ENCODE results near the gene ROCK1. TPM values are rescaled to one million over a fixed set of nuclear protein-coding genes. Genes with fewer than 3 reads are reported as not detected.

ROCK1 gene
- total and polyA plus RNA-seq, 4 donors = 32.6 to 147 (median 70.4) TPM

GRCh38 chr18:21093133-21093532 lies 18.5 kb downstream of the ROCK1 start:
- DNase-seq = no peak
- 79 to 80% methylated on average over 3 of the region's 3 CpGs for WGBS, 2 donors
- H3K4me3 ChIP-seq (ENCODE audit: low read length in 2 of 2) = no peak overlapping the region
- H3K9me3 ChIP-seq (ENCODE audit: control insufficient read depth, low read length) = no peaks in the 10 kb centered on the region
- no peaks in the 10 kb centered on the region for H3K27me3 ChIP-seq (ENCODE audit: control insufficient read depth in 1 of 2, insufficient read depth in 2 of 2, low read length in 1 of 2)
- no peak for ATAC-seq (ENCODE audit: low FRiP score)
- H3K27ac ChIP-seq (ENCODE audit: low read depth in 1 of 2, low read length in 2 of 2) = no peak overlapping the region
- no peaks in the 10 kb centered on the region for H3K36me3 ChIP-seq (ENCODE audit: control insufficient read depth in 1 of 2, insufficient read depth in 2 of 2, low read length in 1 of 2)
- H3K4me1 ChIP-seq (ENCODE audit: control insufficient read depth in 1 of 2, insufficient read depth in 2 of 2, low read length in 2 of 2) = peaks cover 4% of the 10 kb centered on the region in 2 donors
- intact Hi-C loops (cut with DNase I) = no loop called here

DNA sequence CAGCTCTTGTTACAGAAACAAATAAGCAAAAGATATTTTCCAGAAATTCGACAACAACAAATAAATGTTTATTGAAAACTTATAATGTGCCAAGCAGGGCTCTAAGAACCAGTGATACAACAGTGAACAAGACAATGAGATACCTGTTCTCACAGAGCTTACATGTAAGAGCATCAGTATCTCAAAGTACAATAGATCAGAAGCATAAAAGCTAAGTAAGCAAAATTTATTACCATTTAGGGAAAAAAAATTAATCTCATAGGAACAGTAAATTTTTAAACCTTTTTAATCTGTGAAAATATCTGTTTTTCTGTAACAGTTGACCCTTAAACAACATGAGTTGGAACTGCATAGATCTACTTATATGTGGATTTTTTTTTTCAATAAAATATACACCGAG lies 20.9 kb downstream of the ROCK1 start:
- 96 to 99% methylated on average over 2 of the region's 2 CpGs for WGBS, 2 donors
- Histone ChIP-seq H3K27ac (ENCODE audit: low read depth in 1 of 2, low read length in 2 of 2) (no peak overlapping the region), H3K27me3 (ENCODE audit: control insufficient read depth in 1 of 2, insufficient read depth in 2 of 2, low read length in 1 of 2) (no peaks in the 10 kb centered on the region), H3K4me3 (ENCODE audit: low read length in 2 of 2) (no peak overlapping the region), H3K9me3 (ENCODE audit: control insufficient read depth, low read length) (no peaks in the 10 kb centered on the region), H3K36me3 (ENCODE audit: control insufficient read depth in 1 of 2, insufficient read depth in 2 of 2, low read length in 1 of 2) (no peaks in the 10 kb centered on the region), H3K4me1 (ENCODE audit: control insufficient read depth in 1 of 2, insufficient read depth in 2 of 2, low read length in 2 of 2) (peaks cover 2 to 4% of the 10 kb centered on the region in 2 donors)
- DNase-seq = no peak
- no peak for ATAC-seq (ENCODE audit: low FRiP score)
- intact Hi-C loops (cut with DNase I) = no loop called here

DNA sequence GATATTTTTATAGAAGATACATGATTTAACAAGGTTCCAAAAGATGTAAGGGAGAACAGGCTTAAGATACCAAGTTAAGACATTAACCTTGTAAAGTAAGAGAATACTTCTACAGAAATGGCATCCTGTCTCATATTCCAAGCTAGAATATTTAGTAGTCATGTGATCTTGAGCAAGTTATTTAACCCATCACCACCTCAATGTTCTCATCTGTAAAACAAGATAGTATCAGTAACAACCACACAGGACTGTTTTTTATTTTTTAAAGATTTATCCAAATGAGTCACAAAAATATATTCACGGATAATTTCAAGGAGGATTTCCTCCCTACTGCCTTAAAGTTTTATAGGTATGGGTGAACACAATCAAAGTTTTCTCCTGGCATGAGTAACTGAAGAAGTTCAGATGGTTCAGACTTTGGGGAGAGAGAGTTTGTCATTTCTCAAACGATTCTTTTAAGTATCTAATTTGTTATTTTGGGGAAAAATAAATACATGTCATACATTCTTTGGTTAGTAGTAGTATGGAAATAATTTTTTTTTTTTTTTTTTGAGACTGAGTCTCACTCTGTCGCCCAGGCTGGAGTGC lies 25.9 kb downstream of the ROCK1 start:
- Histone ChIP-seq H3K27me3 (ENCODE audit: control insufficient read depth in 1 of 2, insufficient read depth in 2 of 2, low read length in 1 of 2) (no peaks in the 10 kb centered on the region), H3K4me3 (ENCODE audit: low read length in 2 of 2) (no peak overlapping the region), H3K36me3 (ENCODE audit: control insufficient read depth in 1 of 2, insufficient read depth in 2 of 2, low read length in 1 of 2) (no peaks in the 10 kb centered on the region), H3K9me3 (ENCODE audit: control insufficient read depth, low read length) (no peaks in the 10 kb centered on the region), H3K4me1 (ENCODE audit: control insufficient read depth in 1 of 2, insufficient read depth in 2 of 2, low read length in 2 of 2) (no peaks in the 10 kb centered on the region), H3K27ac (ENCODE audit: low read depth in 1 of 2, low read length in 2 of 2) (no peak overlapping the region)
- 43 to 45% methylated on average over 3 of the region's 3 CpGs for WGBS, 2 donors
- DNase-seq = no peak
- intact Hi-C loops (cut with DNase I) = no loop called here
- no peak for ATAC-seq (ENCODE audit: low FRiP score)

DNA sequence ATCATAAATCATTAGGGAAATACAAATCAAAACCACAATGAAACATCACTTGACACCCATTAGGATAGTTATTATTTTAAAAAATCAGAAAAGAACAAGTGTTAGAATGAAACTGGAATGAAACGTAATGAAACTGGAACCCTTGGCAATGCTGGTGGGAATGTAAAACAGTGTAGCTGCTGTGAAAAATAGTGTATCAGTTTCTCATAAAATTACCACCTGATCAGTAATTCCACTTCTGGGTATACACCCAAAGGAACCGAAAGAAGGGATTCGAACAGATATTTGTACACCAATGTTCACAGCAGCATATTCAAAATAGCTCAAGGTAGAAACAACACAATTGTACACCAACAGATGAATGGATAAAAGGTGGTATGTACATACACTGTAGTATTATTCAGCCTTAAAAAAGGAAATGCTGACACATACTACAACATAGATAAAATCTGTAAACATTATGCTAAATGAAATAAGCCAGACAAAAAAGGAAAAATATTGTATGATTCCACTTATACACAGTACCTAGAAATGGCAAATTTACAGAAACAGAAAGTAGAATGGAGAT lies 27.0 kb downstream of the ROCK1 start:
- ATAC-seq (ENCODE audit: low FRiP score) = no peak
- 89 to 91% methylated on average over 3 of the region's 3 CpGs for WGBS, 2 donors
- no peaks in the 10 kb centered on the region for H3K36me3 ChIP-seq (ENCODE audit: control insufficient read depth in 1 of 2, insufficient read depth in 2 of 2, low read length in 1 of 2)
- no peaks in the 10 kb centered on the region for H3K4me1 ChIP-seq (ENCODE audit: control insufficient read depth in 1 of 2, insufficient read depth in 2 of 2, low read length in 2 of 2)
- intact Hi-C loops (cut with DNase I) = no loop called here
- no peak for DNase-seq
- no peaks in the 10 kb centered on the region for H3K9me3 ChIP-seq (ENCODE audit: control insufficient read depth, low read length)
- H3K27me3 ChIP-seq (ENCODE audit: control insufficient read depth in 1 of 2, insufficient read depth in 2 of 2, low read length in 1 of 2) = no peaks in the 10 kb centered on the region
- H3K27ac ChIP-seq (ENCODE audit: low read depth in 1 of 2, low read length in 2 of 2) = no peak overlapping the region
- H3K4me3 ChIP-seq (ENCODE audit: low read length in 2 of 2) = no peak overlapping the region

DNA sequence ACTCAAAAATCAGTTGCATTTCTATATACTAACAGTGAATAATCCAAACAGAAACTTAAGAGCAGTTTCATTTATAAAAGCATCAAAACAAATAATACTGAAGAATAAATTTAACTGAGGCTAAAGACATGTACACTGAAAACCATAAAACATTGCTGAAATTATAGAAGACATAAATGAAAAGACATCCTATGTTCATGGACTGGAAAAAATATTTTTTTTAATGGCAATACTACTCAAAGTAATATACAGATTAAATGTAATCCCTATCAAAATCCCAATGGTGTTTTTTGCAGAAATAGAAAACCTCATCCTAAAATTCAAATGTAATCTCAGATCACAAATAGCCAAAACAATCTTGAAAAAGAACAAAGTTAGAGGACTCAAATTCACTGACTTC lies 28.6 kb downstream of the ROCK1 start:
- DNase-seq (no peak), ATAC-seq (ENCODE audit: low FRiP score) (no peak)
- Histone ChIP-seq H3K36me3 (ENCODE audit: control insufficient read depth in 1 of 2, insufficient read depth in 2 of 2, low read length in 1 of 2) (no peaks in the 10 kb centered on the region), H3K4me1 (ENCODE audit: control insufficient read depth in 1 of 2, insufficient read depth in 2 of 2, low read length in 2 of 2) (peaks cover 0 to 4% of the 10 kb centered on the region in 2 donors), H3K4me3 (ENCODE audit: low read length in 2 of 2) (no peak overlapping the region), H3K27me3 (ENCODE audit: control insufficient read depth in 1 of 2, insufficient read depth in 2 of 2, low read length in 1 of 2) (no peaks in the 10 kb centered on the region), H3K27ac (ENCODE audit: low read depth in 1 of 2, low read length in 2 of 2) (no peak overlapping the region), H3K9me3 (ENCODE audit: control insufficient read depth, low read length) (no peaks in the 10 kb centered on the region)
- intact Hi-C loops (cut with DNase I) = no loop called here

- no peak for DNase-seq
- Histone ChIP-seq H3K4me3 (ENCODE audit: low read length in 2 of 2) (no peak overlapping the region), H3K9me3 (ENCODE audit: control insufficient read depth, low read length) (no peaks in the 10 kb centered on the region), H3K27ac (ENCODE audit: low read depth in 1 of 2, low read length in 2 of 2) (no peak overlapping the region), H3K4me1 (ENCODE audit: control insufficient read depth in 1 of 2, insufficient read depth in 2 of 2, low read length in 2 of 2) (peaks cover 5 to 7% of the 10 kb centered on the region in 2 donors), H3K27me3 (ENCODE audit: control insufficient read depth in 1 of 2, insufficient read depth in 2 of 2, low read length in 1 of 2) (no peaks in the 10 kb centered on the region), H3K36me3 (ENCODE audit: control insufficient read depth in 1 of 2, insufficient read depth in 2 of 2, low read length in 1 of 2) (no peaks in the 10 kb centered on the region)
- no peak for ATAC-seq (ENCODE audit: low FRiP score)
- WGBS, 2 donors = 84 to 97% methylated on average over 1 of the region's 1 CpG
- intact Hi-C loops (cut with DNase I) = no loop called here
These were observed 30.2 kb downstream of the ROCK1 start for GRCh38 chr18:21081426-21081825.

DNA sequence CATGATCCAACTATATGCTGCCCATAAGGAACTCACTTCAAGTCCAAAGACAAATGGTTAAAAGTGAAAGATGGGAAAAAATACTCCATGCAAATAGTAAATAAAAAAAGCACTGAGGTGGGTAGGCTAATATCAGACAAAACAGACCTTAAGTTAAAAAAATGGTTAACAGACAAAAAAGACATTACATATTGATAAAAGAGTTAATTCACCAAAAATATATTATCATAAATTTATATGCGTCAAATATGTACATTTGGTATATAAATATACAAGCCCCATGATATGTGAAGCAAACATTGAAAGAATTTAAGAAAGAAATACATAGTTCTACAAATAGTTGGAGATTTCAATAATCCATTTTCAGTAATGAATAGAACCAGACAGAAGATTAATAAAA lies 31.0 kb downstream of the ROCK1 start:
- Histone ChIP-seq H3K27ac (ENCODE audit: low read depth in 1 of 2, low read length in 2 of 2) (no peak overlapping the region), H3K4me3 (ENCODE audit: low read length in 2 of 2) (no peak overlapping the region), H3K9me3 (ENCODE audit: control insufficient read depth, low read length) (no peaks in the 10 kb centered on the region), H3K4me1 (ENCODE audit: control insufficient read depth in 1 of 2, insufficient read depth in 2 of 2, low read length in 2 of 2) (peaks cover 5 to 7% of the 10 kb centered on the region in 2 donors), H3K36me3 (ENCODE audit: control insufficient read depth in 1 of 2, insufficient read depth in 2 of 2, low read length in 1 of 2) (no peaks in the 10 kb centered on the region), H3K27me3 (ENCODE audit: control insufficient read depth in 1 of 2, insufficient read depth in 2 of 2, low read length in 1 of 2) (no peaks in the 10 kb centered on the region)
- ATAC-seq (ENCODE audit: low FRiP score) (no peak), DNase-seq (no peak)
- WGBS, 2 donors = 95 to 98% methylated on average over 1 of the region's 1 CpG
- intact Hi-C loops (cut with DNase I) = no loop called here

GRCh38 chr18:21074336-21075323 lies 37.0 kb downstream of the ROCK1 start:
- DNase-seq = no peak
- no peaks in the 10 kb centered on the region for H3K36me3 ChIP-seq (ENCODE audit: control insufficient read depth in 1 of 2, insufficient read depth in 2 of 2, low read length in 1 of 2)
- no peak overlapping the region for H3K27ac ChIP-seq (ENCODE audit: low read depth in 1 of 2, low read length in 2 of 2)
- ATAC-seq (ENCODE audit: low FRiP score) = no peak
- no peak overlapping the region for H3K4me3 ChIP-seq (ENCODE audit: low read length in 2 of 2)
- WGBS, 2 donors = 87 to 88% methylated on average over 3 of the region's 3 CpGs
- H3K9me3 ChIP-seq (ENCODE audit: control insufficient read depth, low read length) = no peaks in the 10 kb centered on the region
- peaks cover 7 to 11% of the 10 kb centered on the region in 2 donors for H3K4me1 ChIP-seq (ENCODE audit: control insufficient read depth in 1 of 2, insufficient read depth in 2 of 2, low read length in 2 of 2)
- H3K27me3 ChIP-seq (ENCODE audit: control insufficient read depth in 1 of 2, insufficient read depth in 2 of 2, low read length in 1 of 2) = no peaks in the 10 kb centered on the region
- intact Hi-C loops (cut with DNase I) = no loop called here
